GM12878 (cell line): ENCODE data around the gene DCC. TPM values are rescaled to one million over a fixed set of nuclear protein-coding genes. Genes with fewer than 3 reads are reported as not detected.

Experiments used
- E2F8 ChIP-seq: fragments of 450-650 bp; IDR thresholded peaks from 2 replicates; pipeline ENCODE4 v1.6.1; 2018; ENCODE audit warnings: mild to moderate bottlenecking, low read depth, moderate library complexity; ENCODE audit not compliant: partially characterized antibody
- E4F1 ChIP-seq: fragments of 450-650 bp; IDR thresholded peaks from 2 replicates; pipeline ENCODE4 v1.6.1; 2018; ENCODE audit warnings: borderline replicate concordance, mild to moderate bottlenecking; ENCODE audit not compliant: partially characterized antibody
- KAT2A ChIP-seq: conservative IDR thresholded peaks from 2 replicates; pipeline ENCODE4 v1.6.1; 2011; ENCODE audit warnings: low read depth, low read length; ENCODE audit not compliant: control insufficient read depth
- NFYB ChIP-seq: IDR thresholded peaks from 2 replicates; pipeline ENCODE4 v1.6.1; 2011; ENCODE audit warnings: low read depth, mild to moderate bottlenecking, low read length, improper control_type of control experiment, moderate library complexity; ENCODE audit not compliant: insufficient read depth
- RELB ChIP-seq: fragments of 450-650 bp; IDR thresholded peaks from 2 replicates; pipeline ENCODE4 v1.6.1; 2017; ENCODE audit warnings: low read depth, mild to moderate bottlenecking, moderate library complexity
- SKIL ChIP-seq: fragments of 450-650 bp; IDR thresholded peaks from 2 replicates; pipeline ENCODE4 v1.6.1; 2017; ENCODE audit warnings: mild to moderate bottlenecking, low read depth, inconsistent platforms; ENCODE audit not compliant: poor library complexity, severe bottlenecking
- SMARCA5 ChIP-seq: fragments of 450-650 bp; IDR thresholded peaks from 2 replicates; pipeline ENCODE4 v1.6.1; 2017; ENCODE audit warnings: mild to moderate bottlenecking
- SUZ12 ChIP-seq: fragments of 200-600 bp; sonication (generic); IDR thresholded peaks from one replicate; pipeline ENCODE4 v1.6.1; 2018; ENCODE audit warnings: antibody characterized with exemption, mild to moderate bottlenecking; ENCODE audit not compliant: unreplicated experiment
- polyA plus RNA-seq, 11 experiments: library from polyadenylated mRNA; depleted of rRNA in 4 of 11; unstranded in 6 of 11; stranded (reverse) in 5 of 11; fragments of >200 nt; fragmentation: Nextera tagmentation in 4 of 11; fragmentation: Illumina TruSeq in 1 of 11; extraction: Ambion mirVana in 4 of 11; extraction: Trizol in 1 of 11; gene quantifications; 1 replicate in 1 of 11; 2 replicates in 10 of 11; pipeline versions ENCODE4 v1.2.1 to v1.2.3, GENCODE V29; 2011 to 2016; ENCODE audit warnings: inconsistent platforms in 2 of 11, missing spikeins in 2 of 11, low read depth in 1 of 11
- total RNA-seq, 4 experiments: library from RNA; depleted of rRNA in 3 of 4; stranded (reverse); fragments of >200 nt in 3 of 4; fragmentation: Illumina TruSeq in 1 of 4; extraction: Trizol in 1 of 4; gene quantifications; 2 replicates each; pipeline versions ENCODE4 v1.2.1 to v1.2.3, GENCODE V29; 2013 to 2021

DCC gene
- total and polyA plus RNA-seq, 10 of the 15 experiments (the other 5 are each of a cell fraction or from before 2014, with no cell fraction given): 0.01 TPM; not detected in 9

- TF ChIP-seq NFYB (no peak), E4F1 (no peak), SMARCA5 (no peak), RELB (no peak), E2F8 (no peak), SKIL (no peak), SUZ12 (no peak), KAT2A (no peak)
Measured at GRCh38 chr18:53139746-53140500, 799.9 kb downstream of the DCC start (continued).
